CD14-positive monocyte (primary cell): ENCODE measurements around the gene MMRN2. TPM values are rescaled to one million over a fixed set of nuclear protein-coding genes. Genes with fewer than 3 reads are reported as not detected.

Source experiments
- DNase-seq, 3 donors: peaks; one replicate each; pipeline ENCODE4 v3.0.0-alpha.2; 2011 to 2022
- H2AFZ ChIP-seq: 2 replicates; pipeline ENCODE4 v1.6.0; 2012; ENCODE audit warnings: mild to moderate bottlenecking, low read depth, low read length, inconsistent platforms; ENCODE audit not compliant: insufficient read depth, poor library complexity, severe bottlenecking
- H3K27ac ChIP-seq, 2 donors: 1 replicate in 1 of 2; 2 replicates in 1 of 2; pipeline ENCODE4 v1.5.1; 2012 to 2013; ENCODE audit warnings: low read length in 2 of 2, control low read depth in 1 of 2, inconsistent platforms in 1 of 2, low read depth in 1 of 2, mild to moderate bottlenecking in 1 of 2
- H3K27me3 ChIP-seq, 2 donors: one replicate each; pipeline versions ENCODE4 v1.6.0 to v1.6.1; 2011 to 2013; ENCODE audit warnings: low read length in 2 of 2; ENCODE audit not compliant: control insufficient read depth in 2 of 2, insufficient read depth in 2 of 2
- H3K36me3 ChIP-seq, 2 donors: replicated peaks in 1 of 2; 1 replicate in 1 of 2; 2 replicates in 1 of 2; pipeline versions ENCODE4 v1.5.1 to v1.6.1; 2012 to 2013; ENCODE audit warnings: low read length in 2 of 2, control low read depth in 1 of 2, inconsistent platforms in 1 of 2, mild to moderate bottlenecking in 1 of 2; ENCODE audit not compliant: insufficient read depth in 2 of 2, control insufficient read depth in 1 of 2
- H3K4me1 ChIP-seq, 2 donors: 1 replicate in 1 of 2; 2 replicates in 1 of 2; pipeline versions ENCODE4 v1.5.1 to v1.6.1; 2012 to 2013; ENCODE audit warnings: low read length in 2 of 2, control low read depth in 1 of 2, inconsistent platforms in 1 of 2, mild to moderate bottlenecking in 1 of 2, moderate library complexity in 1 of 2; ENCODE audit not compliant: insufficient read depth in 2 of 2, control insufficient read depth in 1 of 2
- H3K4me2 ChIP-seq: replicated peaks from 2 replicates; pipeline ENCODE3; 2012; ENCODE audit warnings: low read length, moderate library complexity, mild to moderate bottlenecking; ENCODE audit not compliant: poor library complexity, severe bottlenecking; ENCODE audit errors: extremely low read depth
- H3K4me3 ChIP-seq, 3 experiments: fragments of 200-600 bp in 1 of 3; sonication (generic) in 1 of 3; replicated peaks in 1 of 3; 1 replicate in 2 of 3; 2 replicates in 1 of 3; pipeline ENCODE4 v1.5.1; 2011 to 2013; ENCODE audit warnings: low read length in 3 of 3, mild to moderate bottlenecking in 3 of 3, control low read depth in 2 of 3, low read depth in 2 of 3, inconsistent platforms in 1 of 3, moderate library complexity in 1 of 3
- H3K79me2 ChIP-seq: 2 replicates; pipeline ENCODE4 v1.6.0; 2012; ENCODE audit warnings: mild to moderate bottlenecking, control low read depth, inconsistent platforms, low read length, moderate library complexity; ENCODE audit not compliant: insufficient read depth
- H3K9ac ChIP-seq: 2 replicates; pipeline ENCODE4 v1.6.0; 2017; ENCODE audit warnings: low read length, mild to moderate bottlenecking; ENCODE audit not compliant: insufficient read depth, poor library complexity, severe bottlenecking
- H3K9me3 ChIP-seq, 2 donors: replicated peaks in 1 of 2; 1 replicate in 1 of 2; 2 replicates in 1 of 2; pipeline versions ENCODE4 v1.5.1 to v1.6.1; 2012 to 2013; ENCODE audit warnings: low read length in 2 of 2, control low read depth in 1 of 2; ENCODE audit not compliant: control insufficient read depth in 1 of 2, insufficient read depth in 1 of 2
- H4K20me1 ChIP-seq: 2 replicates; pipeline ENCODE4 v1.6.0; 2012; ENCODE audit warnings: mild to moderate bottlenecking, low read length, control low read depth, moderate library complexity; ENCODE audit not compliant: insufficient read depth
- H3K27ac Mint-ChIP-seq, 7 donors: one replicate each; pipeline ENCODE4 v1.8.0; 2020; ENCODE audit warnings: mild to moderate bottlenecking in 7 of 7, mixed read lengths in 7 of 7, moderate library complexity in 6 of 7, inconsistent platforms in 2 of 7
- H3K27me3 Mint-ChIP-seq, 3 donors: one replicate each; pipeline ENCODE4 v1.8.0; 2021 to 2022; ENCODE audit warnings: low read depth in 3 of 3, mild to moderate bottlenecking in 3 of 3, mixed read lengths in 3 of 3, moderate library complexity in 3 of 3, inconsistent platforms in 1 of 3
- H3K36me3 Mint-ChIP-seq, 2 donors: one replicate each; pipeline ENCODE4 v1.8.0; 2020; ENCODE audit warnings: mixed read lengths in 2 of 2, inconsistent platforms in 1 of 2, mild to moderate bottlenecking in 1 of 2
- H3K4me1 Mint-ChIP-seq: one replicate; pipeline ENCODE4 v1.8.0; 2020; ENCODE audit warnings: mild to moderate bottlenecking, mixed read lengths
- H3K4me3 Mint-ChIP-seq, 2 donors: one replicate each; pipeline ENCODE4 v1.8.0; 2020; ENCODE audit warnings: mild to moderate bottlenecking in 2 of 2, mixed read lengths in 2 of 2, moderate library complexity in 1 of 2
- H3K9me3 Mint-ChIP-seq, 7 donors: one replicate each; pipeline ENCODE4 v1.8.0; 2020 to 2022; ENCODE audit warnings: mixed read lengths in 7 of 7, mild to moderate bottlenecking in 6 of 7, moderate library complexity in 6 of 7, inconsistent platforms in 2 of 7
- WGBS: methylation state at CpG from one replicate; pipeline ENCODE4 v1.1.5; 2013; ENCODE audit warnings: missing lambda C conversion rate; ENCODE audit not compliant: insufficient coverage; 5-methylcytosine and 5-hydroxymethylcytosine counted together
- intact Hi-C, 2 donors: fragments of 100-400 bp; cut with micrococcal nuclease; formaldehyde crosslinking; loops; one replicate each; pipeline versions ENCODE4 v1.15.0 to v1.15.1; 2023
- polyA plus RNA-seq, 3 donors: library from polyadenylated mRNA; depleted of rRNA in 1 of 3; unstranded in 2 of 3; stranded (reverse) in 1 of 3; fragments of 300-500 nt in 2 of 3; fragments of >200 nt in 1 of 3; fragmentation: Illumina TruSeq in 2 of 3; gene quantifications; 1 replicate in 2 of 3; 2 replicates in 1 of 3; pipeline ENCODE4 v1.2.3, GENCODE V29; 2012 to 2021
- TF ChIP-seq, protein P1 (sequence below): fragments of 200-600 bp; IDR thresholded peaks from one replicate; pipeline ENCODE4 v1.8.0; 2022; ENCODE audit warnings: antibody characterized with exemption, mild to moderate bottlenecking

The MMRN2 gene
- polyA plus RNA-seq, 3 donors = 0.07 to 1.8 TPM; not detected in 1

- H3K36me3 Mint-ChIP-seq = peaks cover 0 to 4% of the 10 kb centered on the region in 2 donors
- Histone ChIP-seq H3K4me1 (peaks cover 40 to 50% of the 10 kb centered on the region in 2 donors), H4K20me1 (no peaks in the 10 kb centered on the region), H3K9ac (no peak overlapping the region), H3K27ac (no peak overlapping the region), H3K9me3 (no peaks in the 10 kb centered on the region), H3K27me3 (peaks cover 19 to 49% of the 10 kb centered on the region in 2 donors), H3K4me2 (no peak overlapping the region), H3K79me2 (no peaks in the 10 kb centered on the region), H3K36me3 (no peaks in the 10 kb centered on the region), H3K4me3 (no peak overlapping the region), H2AFZ (no peak overlapping the region)
- WGBS = 88% methylated on average over 6 of the region's 8 CpGs
- TF ChIP-seq, protein P1, sequence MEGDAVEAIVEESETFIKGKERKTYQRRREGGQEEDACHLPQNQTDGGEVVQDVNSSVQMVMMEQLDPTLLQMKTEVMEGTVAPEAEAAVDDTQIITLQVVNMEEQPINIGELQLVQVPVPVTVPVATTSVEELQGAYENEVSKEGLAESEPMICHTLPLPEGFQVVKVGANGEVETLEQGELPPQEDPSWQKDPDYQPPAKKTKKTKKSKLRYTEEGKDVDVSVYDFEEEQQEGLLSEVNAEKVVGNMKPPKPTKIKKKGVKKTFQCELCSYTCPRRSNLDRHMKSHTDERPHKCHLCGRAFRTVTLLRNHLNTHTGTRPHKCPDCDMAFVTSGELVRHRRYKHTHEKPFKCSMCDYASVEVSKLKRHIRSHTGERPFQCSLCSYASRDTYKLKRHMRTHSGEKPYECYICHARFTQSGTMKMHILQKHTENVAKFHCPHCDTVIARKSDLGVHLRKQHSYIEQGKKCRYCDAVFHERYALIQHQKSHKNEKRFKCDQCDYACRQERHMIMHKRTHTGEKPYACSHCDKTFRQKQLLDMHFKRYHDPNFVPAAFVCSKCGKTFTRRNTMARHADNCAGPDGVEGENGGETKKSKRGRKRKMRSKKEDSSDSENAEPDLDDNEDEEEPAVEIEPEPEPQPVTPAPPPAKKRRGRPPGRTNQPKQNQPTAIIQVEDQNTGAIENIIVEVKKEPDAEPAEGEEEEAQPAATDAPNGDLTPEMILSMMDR = no peak
- H3K4me3 Mint-ChIP-seq = peak overlapping the region; percentile 70 to 81
- DNase-seq = no peak
- peak overlapping the region in 3 of 7 donors; percentile 15 to 61 (median 23) for H3K27ac Mint-ChIP-seq
- H3K9me3 Mint-ChIP-seq = peaks cover 0 to 7% (median 2%) of the 10 kb centered on the region in 7 donors
- H3K4me1 Mint-ChIP-seq = peaks cover 39% of the 10 kb centered on the region
- peaks cover 52 to 82% (median 64%) of the 10 kb centered on the region in 3 donors for H3K27me3 Mint-ChIP-seq
- intact Hi-C loops = loop anchor here (5.0 to 10.0 kb wide), 2 partner anchors 123 to 125 kb away; partner anchors contain the start of genes GLUD1 (in 2 of the 2) and SHLD2 (in 1 of the 2)
These were observed 12.1 kb upstream of the MMRN2 start for GRCh38 chr10:86969421-86970041.

DNA sequence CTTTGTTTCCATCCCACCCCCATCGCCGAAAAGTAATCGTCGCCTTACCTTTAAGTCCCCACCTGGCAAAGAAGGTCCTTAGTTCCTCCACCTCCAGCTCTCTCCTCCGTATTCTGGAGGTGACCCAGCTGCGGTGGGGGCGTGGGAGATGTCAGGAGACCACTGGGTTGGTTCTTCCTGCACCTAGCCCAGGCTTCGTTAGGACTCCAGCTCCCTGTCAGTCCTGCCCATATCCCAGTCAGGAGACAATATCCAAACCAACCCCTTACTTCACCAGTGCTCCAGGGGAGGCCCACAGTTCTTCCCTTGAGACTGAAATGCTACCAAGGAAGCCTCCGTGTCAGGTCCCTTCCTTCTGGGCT is 11.6 kb upstream of the MMRN2 start:
- H3K27me3 Mint-ChIP-seq = peaks cover 52 to 85% (median 59%) of the 10 kb centered on the region in 3 donors
- no peak for DNase-seq
- no peaks in the 10 kb centered on the region for H3K79me2 ChIP-seq
- no peak overlapping the region for H2AFZ ChIP-seq
- H3K36me3 ChIP-seq = no peaks in the 10 kb centered on the region
- H3K27ac ChIP-seq = no peak overlapping the region
- peak overlapping the region in 2 of 7 donors; percentile 23 to 76 for H3K27ac Mint-ChIP-seq
- TF ChIP-seq, protein P1 = no peak
- WGBS = 56% methylated on average over 1 of the region's 9 CpGs
- H3K4me1 Mint-ChIP-seq = peaks cover 39% of the 10 kb centered on the region
- intact Hi-C loops = no loop called here
- peaks cover 0 to 7% (median 0%) of the 10 kb centered on the region in 7 donors for H3K9me3 Mint-ChIP-seq
- peaks cover 0 to 4% of the 10 kb centered on the region in 2 donors for H3K36me3 Mint-ChIP-seq
- H3K4me3 ChIP-seq = no peak overlapping the region
- H3K4me1 ChIP-seq = peaks cover 40 to 50% of the 10 kb centered on the region in 2 donors
- H3K27me3 ChIP-seq = peaks cover 19 to 49% of the 10 kb centered on the region in 2 donors
- no peak overlapping the region for H3K9ac ChIP-seq
- H3K9me3 ChIP-seq = no peaks in the 10 kb centered on the region
- no peaks in the 10 kb centered on the region for H4K20me1 ChIP-seq
- peak overlapping the region in 1 of 2 donors; percentile 70 for H3K4me3 Mint-ChIP-seq
- no peak overlapping the region for H3K4me2 ChIP-seq
